IMR-90 (cell line): Measurements from ENCODE around the gene FAXC. TPM values are rescaled to one million over a fixed set of nuclear protein-coding genes. Genes with fewer than 3 reads are reported as not detected.
A peak's percentile ranks its signal among the peaks of the same experiment; 100 is the strongest.

ENCODE experiments used
- ATAC-seq: fragments of 200-7000 bp; cut with Tn5 transposase; 2 replicates; pipeline ENCODE4 v1.9.1; 2020; ENCODE audit warnings: low read depth, mild to moderate bottlenecking, moderate library complexity
- BruUV-seq: library from RNA; stranded (reverse); fragments of 400-500 nt; replicated peaks from 2 replicates; lab custom pipeline; 2021; lab: Mats Ljungman, UMichigan
- CTCF ChIA-PET: fragments of 300-600 bp; formaldehyde crosslinking; extraction: SDS; loops from one replicate; lab custom pipeline; 2021; ENCODE audit warnings: antibody characterized with exemption; lab: Yijun Ruan, JAX
- POLR2A ChIA-PET: fragments of 300-600 bp; sonication (Branson Sonifier 250); formaldehyde crosslinking; loops from one replicate; lab custom pipeline; 2022; ENCODE audit warnings: antibody characterized with exemption; ENCODE audit not compliant: unreplicated experiment; lab: Charles Lee
- DNase-seq: peaks from one replicate; pipeline ENCODE4 v3.0.0; 2013
- H2AFZ ChIP-seq: replicated peaks from 2 replicates; pipeline ENCODE3; 2013; ENCODE audit warnings: low read length, mild to moderate bottlenecking; ENCODE audit not compliant: poor library complexity
- H2AK5ac ChIP-seq: 2 replicates; pipeline ENCODE4 v1.6.1; 2013; ENCODE audit warnings: low read depth, low read length, inconsistent platforms
- H2AK9ac ChIP-seq: replicated peaks from 2 replicates; pipeline ENCODE3; 2013; ENCODE audit warnings: mild to moderate bottlenecking, low read depth, low read length, moderate library complexity; ENCODE audit not compliant: poor library complexity
- H2BK120ac ChIP-seq: 2 replicates; pipeline ENCODE4 v1.6.1; 2013; ENCODE audit warnings: low read depth, low read length, inconsistent platforms
- H2BK15ac ChIP-seq: 3 replicates; pipeline ENCODE4 v1.6.1; 2013; ENCODE audit warnings: low read depth, low read length, inconsistent platforms
- H2BK20ac ChIP-seq: 2 replicates; pipeline ENCODE4 v1.6.1; 2013; ENCODE audit warnings: low read depth, mild to moderate bottlenecking, inconsistent platforms, low read length, moderate library complexity
- H2BK5ac ChIP-seq: 2 replicates; pipeline ENCODE4 v1.6.1; 2013; ENCODE audit warnings: mild to moderate bottlenecking, low read depth, low read length, inconsistent platforms; ENCODE audit not compliant: poor library complexity, severe bottlenecking
- H3K14ac ChIP-seq: replicated peaks from 2 replicates; pipeline ENCODE4 v1.6.1; 2013; ENCODE audit warnings: low read depth, low read length, inconsistent platforms
- H3K18ac ChIP-seq: 2 replicates; pipeline ENCODE4 v1.6.1; 2013; ENCODE audit warnings: low read depth, low read length, control low read depth
- H3K23ac ChIP-seq: 2 replicates; pipeline ENCODE4 v1.6.1; 2013; ENCODE audit warnings: low read depth, low read length, inconsistent platforms
- H3K27ac ChIP-seq: 2 replicates; pipeline ENCODE4 v1.5.1; 2013; ENCODE audit warnings: mild to moderate bottlenecking, control low read depth, low read length; ENCODE audit not compliant: insufficient read depth
- H3K27me3 ChIP-seq: 2 replicates; pipeline ENCODE4 v1.6.1; 2013; ENCODE audit warnings: low read length; ENCODE audit not compliant: control insufficient read depth, insufficient read depth
- H3K36me3 ChIP-seq: 2 replicates; pipeline ENCODE4 v1.6.1; 2013; ENCODE audit warnings: low read length, mixed read lengths; ENCODE audit not compliant: control insufficient read depth, insufficient read depth
- H3K4ac ChIP-seq: 2 replicates; pipeline ENCODE4 v1.6.1; 2013; ENCODE audit warnings: low read depth, low read length, inconsistent platforms
- H3K4me1 ChIP-seq: 2 replicates; pipeline ENCODE4 v1.6.1; 2013; ENCODE audit warnings: low read length, mixed read lengths; ENCODE audit not compliant: control insufficient read depth, insufficient read depth
- H3K4me2 ChIP-seq: 2 replicates; pipeline ENCODE4 v1.6.1; 2013; ENCODE audit warnings: low read depth, mild to moderate bottlenecking, control low read depth, low read length, moderate library complexity
- H3K4me3 ChIP-seq: 2 replicates; pipeline ENCODE4 v1.5.1; 2013; ENCODE audit warnings: low read depth, mild to moderate bottlenecking, control low read depth, low read length, moderate library complexity; ENCODE audit not compliant: insufficient read depth
- H3K56ac ChIP-seq: 2 replicates; pipeline ENCODE4 v1.6.1; 2013; ENCODE audit warnings: low read length, inconsistent platforms; ENCODE audit not compliant: insufficient read depth; ENCODE audit errors: extremely low read depth
- H3K79me1 ChIP-seq, 2 experiments: 2 replicates each; pipeline ENCODE4 v1.6.1; 2013; ENCODE audit warnings: low read length in 2 of 2, inconsistent platforms in 1 of 2, low read depth in 1 of 2
- H3K9ac ChIP-seq: 2 replicates; pipeline ENCODE4 v1.6.1; 2013; ENCODE audit warnings: low read depth, low read length, control low read depth
- H3K9me1 ChIP-seq: 2 replicates; pipeline ENCODE4 v1.6.1; 2013; ENCODE audit warnings: low read length, inconsistent platforms; ENCODE audit not compliant: insufficient read depth
- H3K9me3 ChIP-seq: 2 replicates; pipeline ENCODE4 v1.6.1; 2013; ENCODE audit warnings: low read length; ENCODE audit not compliant: control insufficient read depth, insufficient read depth
- H4K20me1 ChIP-seq: 2 replicates; pipeline ENCODE4 v1.6.1; 2013; ENCODE audit warnings: low read length, inconsistent platforms; ENCODE audit not compliant: insufficient read depth
- H4K5ac ChIP-seq: 2 replicates; pipeline ENCODE4 v1.6.1; 2013; ENCODE audit warnings: mild to moderate bottlenecking, low read depth, low read length, control low read depth
- H4K8ac ChIP-seq, 2 experiments: 2 replicates each; pipeline ENCODE4 v1.6.1; 2013; ENCODE audit warnings: low read depth in 2 of 2, low read length in 2 of 2, control low read depth in 1 of 2, inconsistent platforms in 1 of 2
- H4K91ac ChIP-seq: 2 replicates; pipeline ENCODE4 v1.6.1; 2013; ENCODE audit warnings: low read depth, low read length, inconsistent platforms; ENCODE audit not compliant: insufficient read depth
- BHLHE40 ChIP-seq: fragments of 150-350 bp; IDR thresholded peaks from 2 replicates; pipeline ENCODE4 v1.6.1; 2016; ENCODE audit warnings: mild to moderate bottlenecking, low read depth, low read length
- CHD1 ChIP-seq: IDR thresholded peaks from 2 replicates; pipeline ENCODE4 v1.6.1; 2012; ENCODE audit warnings: low read depth, low read length, improper control_type of control experiment
- ELK1 ChIP-seq: fragments of 150-350 bp; IDR thresholded peaks from 2 replicates; pipeline ENCODE4 v1.6.1; 2016; ENCODE audit warnings: low read depth, mild to moderate bottlenecking, low read length, moderate library complexity, borderline replicate concordance
- FOS ChIP-seq: fragments of 150-350 bp; IDR thresholded peaks from 2 replicates; pipeline ENCODE4 v1.6.1; 2016; ENCODE audit warnings: low read depth, low read length
- MAFK ChIP-seq: IDR thresholded peaks from 2 replicates; pipeline ENCODE4 v1.6.1; 2012; ENCODE audit warnings: low read depth, low read length, improper control_type of control experiment
- RCOR1 ChIP-seq: IDR thresholded peaks from 2 replicates; pipeline ENCODE4 v1.6.1; 2012; ENCODE audit warnings: mild to moderate bottlenecking, low read length, improper control_type of control experiment; ENCODE audit not compliant: insufficient replicate concordance
- RFX5 ChIP-seq: IDR thresholded peaks from 2 replicates; pipeline ENCODE4 v1.8.0; 2012; ENCODE audit warnings: low read depth, mild to moderate bottlenecking, low read length, moderate library complexity
- SMC3 ChIP-seq: fragments of 150-350 bp; IDR thresholded peaks from 2 replicates; pipeline ENCODE4 v1.6.1; 2016; ENCODE audit warnings: low read depth, mild to moderate bottlenecking, antibody characterized with exemption, low read length, moderate library complexity
- USF2 ChIP-seq: fragments of 150-350 bp; IDR thresholded peaks from 2 replicates; pipeline ENCODE4 v1.6.1; 2017; ENCODE audit warnings: mild to moderate bottlenecking, antibody characterized with exemption, low read length, low read depth
- WGBS, 2 experiments: methylation state at CpG; one replicate each; pipeline versions ENCODE4 v1.1.5 to v1.1.7; 2013; ENCODE audit warnings: missing lambda C conversion rate in 2 of 2; ENCODE audit not compliant: insufficient read length in 1 of 2; ENCODE audit errors: extremely low coverage in 2 of 2; 5-methylcytosine and 5-hydroxymethylcytosine counted together
- dilution Hi-C: fragments of 300-500 bp; cut with HindIII; formaldehyde crosslinking; loops from one replicate; pipeline ENCODE4 v1.14.3; 2018; ENCODE audit warnings: low sequenced_read_pairs; ENCODE audit not compliant: unreplicated experiment
- in situ Hi-C: fragments of 300-500 bp; cut with MboI; formaldehyde crosslinking; loops from 3 replicates; pipeline ENCODE4 v1.14.3; 2019; ENCODE audit warnings: low sequenced_read_pairs, inconsistent platforms, mixed read lengths
- intact Hi-C: fragments of 100-400 bp; cut with micrococcal nuclease; formaldehyde crosslinking; loops from 2 replicates; pipeline ENCODE4 v1.10.0; 2022
- polyA plus RNA-seq, 3 experiments: library from polyadenylated mRNA; depleted of rRNA; stranded (reverse); fragments of >200 nt; gene quantifications; 2 replicates each; pipeline ENCODE4 v1.2.3, GENCODE V29; 2012; ENCODE audit warnings: low replicate concordance in 1 of 3
- total RNA-seq: library from RNA; depleted of rRNA; stranded (reverse); fragments of >200 nt; gene quantifications from 2 replicates; pipeline ENCODE4 v1.2.3, GENCODE V29; 2012

Gene FAXC
- total and polyA plus RNA-seq, 2 of the 4 experiments (the other 2 are of a cell fraction) = 1.1 to 2.7 TPM

- Histone ChIP-seq H3K56ac (no peak overlapping the region), H3K36me3 (no peaks in the 10 kb centered on the region), H3K9ac (no peak overlapping the region), H2BK120ac (no peak overlapping the region), H3K14ac (no peak overlapping the region), H2BK5ac (no peak overlapping the region), H2AK5ac (no peak overlapping the region), H4K20me1 (no peaks in the 10 kb centered on the region), H4K91ac (no peak overlapping the region), H3K9me1 (no peaks in the 10 kb centered on the region), H3K4me3 (no peak overlapping the region), H3K27me3 (no peaks in the 10 kb centered on the region), H3K9me3 (no peaks in the 10 kb centered on the region), H3K18ac (no peak overlapping the region), H3K4ac (no peak overlapping the region), H3K4me2 (no peak overlapping the region), H3K4me1 (no peaks in the 10 kb centered on the region), H3K27ac (no peak overlapping the region), H4K8ac (no peak overlapping the region), H2AFZ (no peak overlapping the region), H3K79me1 (no peaks in the 10 kb centered on the region), H4K5ac (no peak overlapping the region), H2AK9ac (no peak overlapping the region), H2BK15ac (no peak overlapping the region), H2BK20ac (no peak overlapping the region), H3K23ac (no peak overlapping the region)
- 100% methylated on average over 1 of the region's 3 CpGs; no CpG with 5 or more reads in 1 of the 2 experiments for WGBS, 2 experiments
- intact Hi-C loops (no loop called here), in situ Hi-C loops (no loop called here), dilution Hi-C loops (no loop called here)
- peak; percentile 70 for TF ChIP-seq MAFK
- TF ChIP-seq FOS = no peak
- TF ChIP-seq CHD1 = no peak
- no peak for TF ChIP-seq BHLHE40
- TF ChIP-seq RCOR1 = no peak
- TF ChIP-seq USF2 = no peak
- no peak for TF ChIP-seq ELK1
- TF ChIP-seq RFX5 = no peak
- no peak for TF ChIP-seq SMC3
- BruUV-seq = no TSS peak
- DNase-seq (no peak), ATAC-seq (no peak)
- ChIA-PET CTCF (no interaction called here), POLR2A (no interaction called here)
Measured at GRCh38 chr6:99308788-99309187, 40.7 kb downstream of the FAXC start.
